NCI-H82 treated with DMSO at 0.1 percent for 48 hours (cell line): ENCODE measurements around the gene ASB8.
"Not testable (repeated sequence)": the region's sequence is repeated elsewhere in the genome, so short reads cannot be mapped to it uniquely, and the experiment has no call there.

Source experiments
- DNase-seq: peaks from one replicate; lab custom pipeline; 2025; ENCODE audit not compliant: unreplicated experiment; lab: John Stamatoyannopoulos, UW

Gene ASB8

GRCh38 chr12:48183091-48183875 lies 26.0 kb upstream of the ASB8 start, which contains the start of gene CCDC184:
Gene CCDC184, plus strand, starts transcription at chr12:48183644. Its CDS starts 479 bp downstream, at chr12:48184123.
- DNase-seq = peak; percentile 9

- no peak for DNase-seq
These were observed 25.3 kb upstream of the ASB8 start for GRCh38 chr12:48182631-48183030.

GRCh38 chr12:48180857-48181495 lies 23.7 kb upstream of the ASB8 start:
- no peak for DNase-seq

- no peak for DNase-seq
These were observed 23.1 kb upstream of the ASB8 start for GRCh38 chr12:48180424-48180823.

GRCh38 chr12:48179466-48179865 lies 22.2 kb upstream of the ASB8 start:
- no peak for DNase-seq

- no peak for DNase-seq
These were observed 20.7 kb upstream of the ASB8 start for GRCh38 chr12:48177982-48178381.

- DNase-seq = peak; percentile 61
These were observed 19.1 kb upstream of the ASB8 start for GRCh38 chr12:48176417-48176751.

- peak; percentile 61 for DNase-seq
These were observed 18.5 kb upstream of the ASB8 start for GRCh38 chr12:48175613-48176416.

GRCh38 chr12:48169011-48169410 lies 11.7 kb upstream of the ASB8 start:
- no peak for DNase-seq

- no peak for DNase-seq
These were observed 8.0 kb upstream of the ASB8 start for GRCh38 chr12:48165089-48165981.

GRCh38 chr12:48164451-48164850 lies 7.1 kb upstream of the ASB8 start:
- DNase-seq = no peak

GRCh38 chr12:48163150-48163747 lies 5.9 kb upstream of the ASB8 start:
- DNase-seq = no peak

- no peak for DNase-seq
These were observed 3.5 kb upstream of the ASB8 start for GRCh38 chr12:48160807-48161206.

GRCh38 chr12:48160046-48160445 lies 2.7 kb upstream of the ASB8 start:
- no peak for DNase-seq

GRCh38 chr12:48157889-48158370 lies 615 bp upstream of the ASB8 start:
- DNase-seq = no peak

- DNase-seq = no peak
These were observed 680 bp downstream of the ASB8 start for GRCh38 chr12:48156652-48157017.

- DNase-seq = not testable (repeated sequence)
These were observed 1.5 kb downstream of the ASB8 start for GRCh38 chr12:48155786-48156185.

- DNase-seq = no peak
These were observed 6.1 kb downstream of the ASB8 start for GRCh38 chr12:48151103-48151771.

- DNase-seq = no peak
These were observed 11.3 kb downstream of the ASB8 start for GRCh38 chr12:48145981-48146380.

- no peak for DNase-seq
These were observed 13.4 kb downstream of the ASB8 start for GRCh38 chr12:48143898-48144297.
